HEK293T (cell line): ENCODE data around the gene UBR2.

Experiments used
- CTCF ChIA-PET: fragments of 350-600 bp; formaldehyde crosslinking; extraction: SDS; loops from one replicate; lab custom pipeline; 2021; ENCODE audit warnings: antibody characterized with exemption, inconsistent platforms; lab: Yijun Ruan, JAX
- POLR2A ChIA-PET: fragments of 350-600 bp; formaldehyde crosslinking; extraction: SDS; loops from one replicate; lab custom pipeline; 2020; ENCODE audit warnings: antibody characterized with exemption, inconsistent platforms; lab: Yijun Ruan, JAX
- DNase-seq: peaks from one replicate; pipeline ENCODE4 v3.0.0; 2012; ENCODE audit warnings: mixed read lengths; ENCODE audit errors: extremely low spot score
- ARNT ChIP-seq: fragments of 450-650 bp; IDR thresholded peaks from 2 replicates; pipeline ENCODE4 v1.6.1; 2017; ENCODE audit warnings: mild to moderate bottlenecking
- BHLHE40 ChIP-seq: fragments of 450-650 bp; IDR thresholded peaks from 2 replicates; pipeline ENCODE4 v1.6.1; 2016; ENCODE audit warnings: mild to moderate bottlenecking, moderate library complexity, borderline replicate concordance
- CTBP1 ChIP-seq: fragments of 450-650 bp; IDR thresholded peaks from 2 replicates; pipeline ENCODE4 v1.6.1; 2016; ENCODE audit warnings: borderline replicate concordance
- ELF4 ChIP-seq: fragments of 450-650 bp; IDR thresholded peaks from 2 replicates; pipeline ENCODE4 v1.6.1; 2017; ENCODE audit warnings: antibody characterized with exemption
- FOXA1 ChIP-seq: fragments of 450-650 bp; IDR thresholded peaks from 2 replicates; pipeline ENCODE4 v1.6.1; 2016; ENCODE audit warnings: mild to moderate bottlenecking
- FOXK2 ChIP-seq: fragments of 450-650 bp; IDR thresholded peaks from 2 replicates; pipeline ENCODE4 v1.6.1; 2016; ENCODE audit warnings: mild to moderate bottlenecking
- FOXM1 ChIP-seq: fragments of 450-650 bp; IDR thresholded peaks from 2 replicates; pipeline ENCODE4 v1.6.1; 2017; ENCODE audit warnings: mild to moderate bottlenecking, borderline replicate concordance
- HDGF ChIP-seq: fragments of 450-650 bp; IDR thresholded peaks from 2 replicates; pipeline ENCODE4 v1.6.1; 2017; ENCODE audit warnings: antibody characterized with exemption, borderline replicate concordance
- L3MBTL2 ChIP-seq: fragments of 450-650 bp; conservative IDR thresholded peaks from 2 replicates; pipeline ENCODE4 v1.6.1; 2016; ENCODE audit warnings: mild to moderate bottlenecking
- LEF1 ChIP-seq: fragments of 450-650 bp; IDR thresholded peaks from 2 replicates; pipeline ENCODE4 v1.6.1; 2017; ENCODE audit warnings: mild to moderate bottlenecking, borderline replicate concordance
- NFRKB ChIP-seq: fragments of 450-650 bp; IDR thresholded peaks from 2 replicates; pipeline ENCODE4 v1.6.1; 2016; ENCODE audit warnings: mild to moderate bottlenecking, moderate library complexity
- SP1 ChIP-seq: fragments of 450-650 bp; IDR thresholded peaks from 2 replicates; pipeline ENCODE4 v1.6.1; 2017
- SUZ12 ChIP-seq: fragments of 450-650 bp; IDR thresholded peaks from 2 replicates; pipeline ENCODE4 v1.6.1; 2016; ENCODE audit warnings: mild to moderate bottlenecking
- TARDBP ChIP-seq: fragments of 450-650 bp; IDR thresholded peaks from 2 replicates; pipeline ENCODE4 v1.6.1; 2016
- ZNF384 ChIP-seq: fragments of 450-650 bp; IDR thresholded peaks from 2 replicates; pipeline ENCODE4 v1.6.1; 2016
- TF ChIP-seq, protein P1 (sequence below): fragments of 450-650 bp; IDR thresholded peaks from 2 replicates; pipeline ENCODE4 v1.6.1; 2016

Gene UBR2

DNA sequence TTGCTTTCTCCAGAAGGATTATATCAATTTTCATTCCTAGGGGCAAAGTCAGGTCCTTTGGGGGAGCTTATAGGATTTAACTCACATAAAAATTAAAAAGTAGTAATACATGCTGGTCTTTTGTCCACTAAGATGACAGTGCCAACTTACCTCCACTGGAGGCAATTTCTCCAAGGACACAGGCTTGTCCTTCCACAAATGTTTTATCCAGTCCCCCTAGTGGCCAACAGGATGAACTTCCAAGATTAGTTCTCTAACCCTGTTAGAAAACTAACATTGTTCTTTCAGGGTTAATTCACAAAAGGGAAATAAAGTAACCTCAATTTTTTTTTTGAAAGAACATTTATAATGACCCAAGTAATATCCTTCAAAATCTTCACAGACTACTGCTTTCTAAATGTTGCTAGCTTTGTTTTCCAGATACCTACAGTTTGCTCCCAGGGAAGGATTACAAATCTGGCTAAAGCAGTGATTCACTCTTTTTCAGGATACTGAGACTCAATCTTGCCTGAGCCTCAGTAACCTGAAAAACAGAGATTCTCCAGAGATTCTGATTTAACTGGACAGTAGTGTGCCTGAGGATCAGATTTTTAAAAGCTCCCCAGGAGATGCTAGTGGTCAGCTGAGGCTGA lies 31.7 kb upstream of the UBR2 start:
- TF ChIP-seq ARNT: no peak
- no peak for TF ChIP-seq FOXM1
- TF ChIP-seq ZNF384: no peak
- no peak for TF ChIP-seq FOXA1
- no peak for TF ChIP-seq BHLHE40
- no peak for TF ChIP-seq NFRKB
- TF ChIP-seq LEF1: no peak
- TF ChIP-seq CTBP1: no peak
- TF ChIP-seq SP1: no peak
- no peak for TF ChIP-seq ELF4
- CTCF ChIA-PET: interaction anchor here (0.6 to 1.9 kb wide), 7 partner anchors 13 to 271 kb away, joined by 3 to 6 read pairs (median 3); no protein-coding TSS in a partner anchor
- DNase-seq: peak; percentile 68
- POLR2A ChIA-PET: interaction anchor here (1.4 kb wide), 1 partner anchor 15 kb away, joined by 6 read pairs; no protein-coding TSS in a partner anchor

DNA sequence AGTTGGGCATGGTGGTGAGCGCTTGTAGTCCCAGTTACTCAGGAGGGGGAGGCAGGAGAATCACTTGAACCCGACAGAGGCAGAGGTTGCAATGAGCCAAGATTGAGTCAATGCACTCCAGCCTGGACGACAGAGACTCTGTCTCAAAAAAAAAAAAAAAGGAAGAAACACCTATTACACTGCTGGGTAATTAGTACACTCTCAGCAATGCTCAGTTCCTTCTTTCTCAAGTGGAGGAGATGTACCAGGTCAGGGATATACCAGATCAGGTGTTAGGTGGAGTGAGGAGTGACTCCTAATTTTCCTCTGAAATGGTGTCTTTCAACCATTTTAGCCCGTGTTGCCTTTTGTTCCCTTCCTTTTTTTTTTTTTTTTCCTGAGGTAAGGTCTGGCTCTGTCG lies 30.0 kb upstream of the UBR2 start:
- DNase-seq: no peak
- POLR2A ChIA-PET: interaction anchor here (0.6 kb wide), 1 partner anchor 117 kb away, joined by 3 read pairs; no protein-coding TSS in a partner anchor
- no peak for TF ChIP-seq SUZ12
- TF ChIP-seq SP1: no peak
- no peak for TF ChIP-seq FOXK2
- no peak for TF ChIP-seq ARNT
- no peak for TF ChIP-seq HDGF
- no peak for TF ChIP-seq BHLHE40
- TF ChIP-seq ELF4: no peak
- no peak for TF ChIP-seq ZNF384
- CTCF ChIA-PET: no interaction called here

DNA sequence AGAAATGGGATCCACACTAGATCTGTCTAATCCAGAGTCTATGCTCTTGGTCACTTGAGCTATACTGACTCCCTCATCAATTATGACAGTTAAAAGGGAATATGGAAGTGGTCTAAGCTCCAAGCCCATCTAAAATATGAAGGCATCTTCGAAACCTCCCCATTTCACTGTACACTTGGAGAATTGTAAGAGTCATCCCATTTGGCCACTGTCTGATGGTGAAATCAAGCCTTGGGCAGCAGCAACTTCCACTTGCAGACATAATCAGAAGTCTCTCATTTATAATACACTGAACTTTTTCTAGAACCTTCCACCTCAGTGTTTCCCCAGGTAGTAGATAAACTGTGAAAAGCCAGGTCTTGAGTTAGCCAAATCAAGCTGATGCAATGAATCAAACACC lies 26.3 kb upstream of the UBR2 start:
- POLR2A ChIA-PET: interaction anchor here (0.8 to 3.4 kb wide), 2 partner anchors 10 to 26 kb away, joined by 3 to 12 read pairs; partner anchors contain the start of gene UBR2
- no peak for TF ChIP-seq SUZ12
- TF ChIP-seq CTBP1: no peak
- no peak for TF ChIP-seq ELF4
- TF ChIP-seq SP1: no peak
- TF ChIP-seq NFRKB: no peak
- no peak for TF ChIP-seq FOXK2
- no peak for TF ChIP-seq BHLHE40
- TF ChIP-seq, protein P1, sequence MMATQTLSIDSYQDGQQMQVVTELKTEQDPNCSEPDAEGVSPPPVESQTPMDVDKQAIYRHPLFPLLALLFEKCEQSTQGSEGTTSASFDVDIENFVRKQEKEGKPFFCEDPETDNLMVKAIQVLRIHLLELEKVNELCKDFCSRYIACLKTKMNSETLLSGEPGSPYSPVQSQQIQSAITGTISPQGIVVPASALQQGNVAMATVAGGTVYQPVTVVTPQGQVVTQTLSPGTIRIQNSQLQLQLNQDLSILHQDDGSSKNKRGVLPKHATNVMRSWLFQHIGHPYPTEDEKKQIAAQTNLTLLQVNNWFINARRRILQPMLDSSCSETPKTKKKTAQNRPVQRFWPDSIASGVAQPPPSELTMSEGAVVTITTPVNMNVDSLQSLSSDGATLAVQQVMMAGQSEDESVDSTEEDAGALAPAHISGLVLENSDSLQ: no peak
- DNase-seq: no peak
- CTCF ChIA-PET: interaction anchor here (0.7 to 3.0 kb wide), 2 partner anchors 10 to 863 kb away, joined by 3 to 26 read pairs; no protein-coding TSS in a partner anchor

DNA sequence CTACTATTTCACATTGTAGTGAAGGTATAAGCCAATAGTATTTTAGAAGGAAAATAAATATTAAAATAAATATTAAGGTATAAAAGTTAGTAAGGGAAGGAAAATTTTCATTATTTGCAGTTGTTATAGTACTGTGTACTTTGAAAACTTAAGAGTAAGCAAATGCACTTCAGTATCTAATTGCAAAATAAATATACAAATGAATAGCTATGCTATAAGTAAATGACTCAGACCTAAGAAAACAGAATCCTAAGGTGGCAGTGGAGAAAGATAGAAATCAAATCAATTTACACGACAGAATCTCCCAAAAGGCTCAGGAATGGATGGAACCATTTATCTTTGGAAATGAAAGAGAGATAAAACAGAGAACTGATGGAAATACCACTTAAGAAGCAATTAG lies 24.7 kb upstream of the UBR2 start:
- TF ChIP-seq ZNF384: no peak
- TF ChIP-seq SP1: no peak
- TF ChIP-seq, protein P1: no peak
- no peak for TF ChIP-seq FOXM1
- no peak for TF ChIP-seq FOXA1
- TF ChIP-seq LEF1: no peak
- no peak for TF ChIP-seq FOXK2
- no peak for TF ChIP-seq BHLHE40
- no peak for TF ChIP-seq NFRKB
- no peak for TF ChIP-seq ARNT
- no peak for TF ChIP-seq ELF4
- TF ChIP-seq L3MBTL2: no peak
- DNase-seq: no peak
- ChIA-PET CTCF (interaction anchor here (1.0 kb wide), 1 partner anchor 21 kb away, joined by 4 read pairs; no protein-coding TSS in a partner anchor), POLR2A (no interaction called here)

DNA sequence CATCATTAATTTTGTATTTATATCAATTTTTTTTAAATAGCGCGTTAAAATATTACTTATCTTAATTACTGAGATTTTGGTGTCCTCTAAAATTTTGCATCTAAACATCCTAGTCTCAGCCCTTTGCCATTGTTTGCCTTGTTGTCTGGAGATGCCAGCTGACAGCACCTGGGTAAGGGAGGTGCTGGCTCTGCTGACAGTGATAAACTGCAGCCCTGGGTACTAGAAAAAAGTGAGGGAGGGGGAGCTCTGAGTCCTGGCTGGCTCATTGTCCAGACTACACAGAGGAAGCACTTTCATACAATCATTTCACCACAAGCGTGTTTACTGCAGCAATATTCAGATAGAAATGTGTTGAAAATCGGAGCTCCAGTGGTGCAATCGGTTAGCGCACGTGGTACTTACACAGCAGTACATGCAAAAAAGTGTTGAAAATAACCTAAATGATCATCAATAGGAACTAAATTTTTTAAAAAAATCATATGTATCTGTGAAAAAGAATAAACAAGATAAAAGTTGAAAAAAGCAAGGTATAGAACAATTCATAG lies 18.5 kb upstream of the UBR2 start:
- TF ChIP-seq, protein P1: peak; percentile 58
- TF ChIP-seq NFRKB: no peak
- TF ChIP-seq CTBP1: no peak
- DNase-seq: no peak
- ChIA-PET CTCF (no interaction called here), POLR2A (no interaction called here)

DNA sequence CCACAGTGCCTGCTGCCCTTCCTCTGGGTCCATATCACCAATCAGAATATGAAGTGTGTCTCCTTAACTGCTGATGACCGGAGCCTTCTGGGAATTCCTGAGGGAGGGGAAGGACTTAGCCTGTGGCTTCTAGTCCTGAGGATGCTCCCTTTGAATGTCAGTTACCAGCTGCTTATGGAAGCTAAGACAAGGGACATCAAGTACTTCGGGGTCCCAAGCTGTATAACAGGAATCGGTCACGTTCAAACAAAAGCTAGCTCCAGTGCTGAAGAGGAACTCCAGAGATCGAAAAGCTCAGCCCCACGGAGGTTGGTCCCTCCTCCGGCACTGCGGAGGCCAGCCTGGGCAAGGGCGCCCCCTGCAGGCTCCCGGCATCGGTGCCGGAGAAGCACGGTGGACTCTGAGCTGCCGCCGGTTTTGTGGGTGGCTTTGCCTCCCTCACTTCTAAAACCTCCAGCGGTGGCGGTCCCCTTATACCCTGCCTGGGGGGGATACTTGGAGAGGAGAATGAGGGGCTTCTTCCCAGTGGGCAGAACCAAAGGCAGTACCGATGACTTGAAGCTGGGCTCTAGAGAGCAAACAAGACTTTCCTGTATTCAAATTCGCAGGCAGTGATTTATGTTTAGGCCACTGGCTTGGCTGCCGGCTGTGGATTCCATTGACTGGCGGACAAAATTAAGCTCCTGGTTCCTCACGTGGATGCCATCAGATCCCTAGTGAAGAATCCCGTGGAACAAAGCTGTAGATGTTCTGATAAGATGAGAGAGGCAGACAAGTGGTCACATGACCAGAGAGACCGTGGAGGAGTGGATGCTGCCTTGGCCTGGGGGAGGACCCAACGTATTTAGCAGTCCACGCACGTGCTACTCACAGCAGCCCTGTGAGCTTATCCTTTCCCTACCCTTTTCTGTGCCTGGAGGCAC lies 16.2 kb upstream of the UBR2 start:
- no peak for TF ChIP-seq LEF1
- no peak for TF ChIP-seq SP1
- TF ChIP-seq FOXK2: no peak
- TF ChIP-seq, protein P1: peak; percentile 91
- no peak for TF ChIP-seq FOXA1
- no peak for TF ChIP-seq ELF4
- TF ChIP-seq TARDBP: no peak
- no peak for TF ChIP-seq FOXM1
- TF ChIP-seq CTBP1: no peak
- no peak for TF ChIP-seq ZNF384
- no peak for TF ChIP-seq HDGF
- TF ChIP-seq SUZ12: no peak
- TF ChIP-seq NFRKB: no peak
- TF ChIP-seq BHLHE40: no peak
- no peak for TF ChIP-seq ARNT
- TF ChIP-seq L3MBTL2: peak; percentile 87
- CTCF ChIA-PET: interaction anchor here (0.5 to 2.0 kb wide), 43 partner anchors 10 to 630 kb away, joined by 3 to 41 read pairs (median 4); partner anchors contain the start of genes GUCA1B and UBR2
- DNase-seq: peak; percentile 88
- POLR2A ChIA-PET: interaction anchor here (0.8 to 2.3 kb wide), 19 partner anchors 8 to 332 kb away, joined by 3 to 30 read pairs (median 5); partner anchors contain the start of genes RPL7L1, TRERF1 and UBR2
